ENCODE data around the gene MTHFD2L. TPM values are rescaled to one million over a fixed set of nuclear protein-coding genes. Genes with fewer than 3 reads are reported as not detected.

The MTHFD2L gene
- total RNA-seq, 4 donors from 2014 or later: 11.4 to 23.7 (median 17.8) TPM

DNA sequence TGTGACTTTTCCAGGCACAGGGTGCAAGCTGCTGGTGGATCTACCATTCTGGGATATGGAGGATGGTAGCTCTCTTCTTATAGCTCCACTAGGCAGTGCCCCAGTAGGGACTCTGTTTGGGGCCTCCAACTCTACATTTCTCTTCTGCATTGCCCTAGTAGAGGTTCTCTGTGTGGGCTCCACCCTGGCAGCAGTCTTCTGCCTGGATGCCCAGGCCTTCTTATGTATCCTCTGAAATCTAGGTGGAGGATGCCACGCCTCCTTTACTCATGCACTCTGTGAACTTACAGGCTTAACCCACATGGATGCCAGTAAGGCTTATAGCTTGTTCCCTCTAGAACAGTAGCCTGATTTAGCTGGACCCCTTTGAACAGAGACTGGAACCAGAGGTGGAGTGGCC is 186.1 kb downstream of the MTHFD2L start:
- no peaks in the 10 kb centered on the region for H3K36me3 ChIP-seq
- no peaks in the 10 kb centered on the region for H3K4me1 ChIP-seq
- no peak for DNase-seq (ENCODE audit: low spot score in 2 of 2)
- TF ChIP-seq EP300 (IDR thresholded peaks at IDR 0.05) (no peak), POLR2A (IDR thresholded peaks at IDR 0.05) (no peak)
- TF ChIP-seq, protein P1, sequence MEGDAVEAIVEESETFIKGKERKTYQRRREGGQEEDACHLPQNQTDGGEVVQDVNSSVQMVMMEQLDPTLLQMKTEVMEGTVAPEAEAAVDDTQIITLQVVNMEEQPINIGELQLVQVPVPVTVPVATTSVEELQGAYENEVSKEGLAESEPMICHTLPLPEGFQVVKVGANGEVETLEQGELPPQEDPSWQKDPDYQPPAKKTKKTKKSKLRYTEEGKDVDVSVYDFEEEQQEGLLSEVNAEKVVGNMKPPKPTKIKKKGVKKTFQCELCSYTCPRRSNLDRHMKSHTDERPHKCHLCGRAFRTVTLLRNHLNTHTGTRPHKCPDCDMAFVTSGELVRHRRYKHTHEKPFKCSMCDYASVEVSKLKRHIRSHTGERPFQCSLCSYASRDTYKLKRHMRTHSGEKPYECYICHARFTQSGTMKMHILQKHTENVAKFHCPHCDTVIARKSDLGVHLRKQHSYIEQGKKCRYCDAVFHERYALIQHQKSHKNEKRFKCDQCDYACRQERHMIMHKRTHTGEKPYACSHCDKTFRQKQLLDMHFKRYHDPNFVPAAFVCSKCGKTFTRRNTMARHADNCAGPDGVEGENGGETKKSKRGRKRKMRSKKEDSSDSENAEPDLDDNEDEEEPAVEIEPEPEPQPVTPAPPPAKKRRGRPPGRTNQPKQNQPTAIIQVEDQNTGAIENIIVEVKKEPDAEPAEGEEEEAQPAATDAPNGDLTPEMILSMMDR (IDR thresholded peaks at IDR 0.05): no peak
- no peaks in the 10 kb centered on the region for H3K27me3 ChIP-seq
- no peak overlapping the region for H3K27ac ChIP-seq
- H3K4me3 ChIP-seq: no peak overlapping the region
- peaks cover 0 to 19% (median 0%) of the 10 kb centered on the region in 4 donors for H3K9me3 ChIP-seq
- WGBS, 2 donors: 50 to 73% methylated on average over 1 of the region's 1 CpG

Other genes with a start within 250 kb of the MTHFD2L start
- gene PF4, start 176.1 kb upstream of the MTHFD2L start, total RNA-seq: 1 to 10 TPM in 1 of 4 donors, not detected in 3; 5.4 TPM
- gene PPBP, start 169.9 kb upstream of the MTHFD2L start, total RNA-seq: 1 to 10 TPM in 2 of 4 donors, not detected in 2; 1.7 to 6.0 TPM
- gene CXCL5, start 159.4 kb upstream of the MTHFD2L start, total RNA-seq: under 1 TPM in 1 of 4 donors, not detected in 3; 0.22 TPM
- 1 to 10 TPM in 1 of 4 donors, not detected in 3; 1.5 TPM for gene CXCL3, start 119.4 kb upstream of the MTHFD2L start, total RNA-seq
- gene CXCL2, start 58.9 kb upstream of the MTHFD2L start, total RNA-seq: 10 to 100 TPM in 3 of 4 donors, 1 to 10 TPM in 1; 4.0 to 25.3 (median 18.5) TPM
- gene EPGN, start 150.4 kb downstream of the MTHFD2L start, total RNA-seq: under 1 TPM in 1 of 4 donors, not detected in 3; 0.78 TPM
- under 1 TPM in 2 of 4 donors, not detected in 2; 0.20 to 0.21 TPM for gene EREG, start 207.0 kb downstream of the MTHFD2L start, total RNA-seq